Muscle layer of duodenum (tissue), 2 donors: ENCODE data around the gene NEURL1B.

ENCODE experiments used
- H3K27ac ChIP-seq: one replicate; pipeline ENCODE4 v1.7.0; 2013; ENCODE audit warnings: mild to moderate bottlenecking, low read length
- H3K27me3 ChIP-seq: one replicate; pipeline ENCODE4 v1.7.0; 2013; ENCODE audit warnings: low read depth, mild to moderate bottlenecking, control low read depth, low read length
- H3K36me3 ChIP-seq, 2 donors: one replicate each; pipeline ENCODE4 v1.7.0; 2013; ENCODE audit warnings: low read length in 2 of 2, control low read depth in 1 of 2, mild to moderate bottlenecking in 1 of 2; ENCODE audit not compliant: insufficient read depth in 2 of 2, control insufficient read depth in 1 of 2
- H3K4me1 ChIP-seq, 2 donors: one replicate each; pipeline ENCODE4 v1.7.0; 2013; ENCODE audit warnings: low read length in 2 of 2, mild to moderate bottlenecking in 2 of 2, control low read depth in 1 of 2, moderate library complexity in 1 of 2; ENCODE audit not compliant: insufficient read depth in 2 of 2, control insufficient read depth in 1 of 2
- H3K4me3 ChIP-seq, 2 donors: one replicate each; pipeline ENCODE4 v1.7.0; 2013; ENCODE audit warnings: low read length in 2 of 2, low read depth in 1 of 2, mild to moderate bottlenecking in 1 of 2
- H3K9me3 ChIP-seq, 2 donors: one replicate each; pipeline ENCODE4 v1.7.0; 2013; ENCODE audit warnings: low read length in 2 of 2, control low read depth in 1 of 2, mild to moderate bottlenecking in 1 of 2; ENCODE audit not compliant: control insufficient read depth in 1 of 2
- donor health status: healthy.

The NEURL1B gene

GRCh38 chr5:172611913-172612312 is 29.1 kb upstream of the NEURL1B start:
- no peaks in the 10 kb centered on the region for H3K36me3 ChIP-seq
- peaks cover 0 to 3% of the 10 kb centered on the region in 2 donors for H3K9me3 ChIP-seq
- no peak overlapping the region for H3K27ac ChIP-seq
- no peaks in the 10 kb centered on the region for H3K27me3 ChIP-seq
- H3K4me3 ChIP-seq, result no peak overlapping the region
- H3K4me1 ChIP-seq, result no peaks in the 10 kb centered on the region

GRCh38 chr5:172612771-172613170 is 28.3 kb upstream of the NEURL1B start:
- H3K9me3 ChIP-seq, result peaks cover 0 to 3% of the 10 kb centered on the region in 2 donors
- H3K27me3 ChIP-seq, result no peaks in the 10 kb centered on the region
- H3K27ac ChIP-seq, result no peak overlapping the region
- H3K4me1 ChIP-seq, result no peaks in the 10 kb centered on the region
- no peaks in the 10 kb centered on the region for H3K36me3 ChIP-seq
- no peak overlapping the region for H3K4me3 ChIP-seq

GRCh38 chr5:172616136-172616535 is 24.9 kb upstream of the NEURL1B start:
- Histone ChIP-seq H3K4me1 (no peaks in the 10 kb centered on the region), H3K9me3 (peaks cover 0 to 3% of the 10 kb centered on the region in 2 donors), H3K4me3 (no peak overlapping the region), H3K27me3 (no peaks in the 10 kb centered on the region), H3K27ac (no peak overlapping the region), H3K36me3 (no peaks in the 10 kb centered on the region)

- no peaks in the 10 kb centered on the region for H3K4me1 ChIP-seq
- no peaks in the 10 kb centered on the region for H3K36me3 ChIP-seq
- no peaks in the 10 kb centered on the region for H3K27me3 ChIP-seq
- no peak overlapping the region for H3K27ac ChIP-seq
- H3K4me3 ChIP-seq, result no peak overlapping the region
- H3K9me3 ChIP-seq, result peaks cover 0 to 3% of the 10 kb centered on the region in 2 donors
These were observed 24.3 kb upstream of the NEURL1B start for GRCh38 chr5:172616730-172617129.

- Histone ChIP-seq H3K9me3 (peaks cover 0 to 3% of the 10 kb centered on the region in 2 donors), H3K4me3 (no peak overlapping the region), H3K27me3 (no peaks in the 10 kb centered on the region), H3K4me1 (no peaks in the 10 kb centered on the region), H3K27ac (no peak overlapping the region), H3K36me3 (no peaks in the 10 kb centered on the region)
These were observed 23.2 kb upstream of the NEURL1B start for GRCh38 chr5:172617817-172618216.

GRCh38 chr5:172618574-172619365 is 22.3 kb upstream of the NEURL1B start:
- Histone ChIP-seq H3K9me3 (peaks cover 0 to 3% of the 10 kb centered on the region in 2 donors), H3K36me3 (no peaks in the 10 kb centered on the region), H3K4me3 (no peak overlapping the region), H3K27ac (no peak overlapping the region), H3K4me1 (no peaks in the 10 kb centered on the region), H3K27me3 (no peaks in the 10 kb centered on the region)

- Histone ChIP-seq H3K9me3 (no peaks in the 10 kb centered on the region), H3K27ac (no peak overlapping the region), H3K36me3 (no peaks in the 10 kb centered on the region), H3K4me3 (no peak overlapping the region), H3K4me1 (no peaks in the 10 kb centered on the region), H3K27me3 (no peaks in the 10 kb centered on the region)
These were observed 20.6 kb upstream of the NEURL1B start for GRCh38 chr5:172620506-172620905.

- Histone ChIP-seq H3K9me3 (no peaks in the 10 kb centered on the region), H3K4me3 (no peak overlapping the region), H3K27ac (no peak overlapping the region), H3K36me3 (no peaks in the 10 kb centered on the region), H3K27me3 (no peaks in the 10 kb centered on the region), H3K4me1 (no peaks in the 10 kb centered on the region)
These were observed 18.7 kb upstream of the NEURL1B start for GRCh38 chr5:172622091-172623046.

GRCh38 chr5:172623313-172623980 is 17.6 kb upstream of the NEURL1B start:
- H3K4me3 ChIP-seq, result no peak overlapping the region
- no peaks in the 10 kb centered on the region for H3K36me3 ChIP-seq
- no peaks in the 10 kb centered on the region for H3K4me1 ChIP-seq
- no peaks in the 10 kb centered on the region for H3K27me3 ChIP-seq
- H3K9me3 ChIP-seq, result no peaks in the 10 kb centered on the region
- no peak overlapping the region for H3K27ac ChIP-seq

GRCh38 chr5:172624083-172624995 is 16.7 kb upstream of the NEURL1B start:
- H3K36me3 ChIP-seq, result no peaks in the 10 kb centered on the region
- H3K9me3 ChIP-seq, result no peaks in the 10 kb centered on the region
- H3K27ac ChIP-seq, result no peak overlapping the region
- no peaks in the 10 kb centered on the region for H3K4me1 ChIP-seq
- no peak overlapping the region for H3K4me3 ChIP-seq
- H3K27me3 ChIP-seq, result no peaks in the 10 kb centered on the region
